Spleen (tissue), 7 donors: ENCODE data around the gene WARS2.

Source experiments
- POLR2A ChIP-seq, 3 donors: fragments of 450-650 bp; IDR thresholded peaks; one replicate each; pipeline ENCODE4 v1.5.1; 2017; ENCODE audit warnings: antibody characterized with exemption in 3 of 3, mild to moderate bottlenecking in 1 of 3
- POLR2AphosphoS5 ChIP-seq, 3 donors: sonication (generic); formaldehyde crosslinking; IDR thresholded peaks; one replicate each; pipeline ENCODE4 v1.5.1; 2017; ENCODE audit warnings: antibody characterized with exemption in 3 of 3
- TF ChIP-seq, protein P1 (sequence below), 11 experiments: fragments of 200-600 bp in 7 of 11; fragments of 450-650 bp in 4 of 11; sonication (generic) in 4 of 11; IDR thresholded peaks in 8 of 11; conservative IDR thresholded peaks in 3 of 11; 1 replicate in 7 of 11; 2 replicates in 4 of 11; pipeline versions ENCODE4 v1.4.0 to v1.8.0; 2016 to 2021; ENCODE audit warnings: antibody characterized with exemption in 11 of 11, inconsistent platforms in 4 of 11, mild to moderate bottlenecking in 1 of 11
- donor health status: DM: no; HTN: no; CAD: no; lungs with moderate emphysema.
- donor health status: DM: no; HTN: no; CAD: no.
- donor health status: DM: no; HTN: no; CAD: no.

GRCh38 chr1:119144813-119145212 is 4.4 kb upstream of the WARS2 start:
- TF ChIP-seq, protein P1, sequence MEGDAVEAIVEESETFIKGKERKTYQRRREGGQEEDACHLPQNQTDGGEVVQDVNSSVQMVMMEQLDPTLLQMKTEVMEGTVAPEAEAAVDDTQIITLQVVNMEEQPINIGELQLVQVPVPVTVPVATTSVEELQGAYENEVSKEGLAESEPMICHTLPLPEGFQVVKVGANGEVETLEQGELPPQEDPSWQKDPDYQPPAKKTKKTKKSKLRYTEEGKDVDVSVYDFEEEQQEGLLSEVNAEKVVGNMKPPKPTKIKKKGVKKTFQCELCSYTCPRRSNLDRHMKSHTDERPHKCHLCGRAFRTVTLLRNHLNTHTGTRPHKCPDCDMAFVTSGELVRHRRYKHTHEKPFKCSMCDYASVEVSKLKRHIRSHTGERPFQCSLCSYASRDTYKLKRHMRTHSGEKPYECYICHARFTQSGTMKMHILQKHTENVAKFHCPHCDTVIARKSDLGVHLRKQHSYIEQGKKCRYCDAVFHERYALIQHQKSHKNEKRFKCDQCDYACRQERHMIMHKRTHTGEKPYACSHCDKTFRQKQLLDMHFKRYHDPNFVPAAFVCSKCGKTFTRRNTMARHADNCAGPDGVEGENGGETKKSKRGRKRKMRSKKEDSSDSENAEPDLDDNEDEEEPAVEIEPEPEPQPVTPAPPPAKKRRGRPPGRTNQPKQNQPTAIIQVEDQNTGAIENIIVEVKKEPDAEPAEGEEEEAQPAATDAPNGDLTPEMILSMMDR (IDR thresholded peaks at IDR 0.05 in 8 of 11, conservative IDR thresholded peaks at IDR 0.05 in 3 of 11): no peak
- TF ChIP-seq POLR2AphosphoS5 (IDR thresholded peaks at IDR 0.05) (no peak), POLR2A (IDR thresholded peaks at IDR 0.05) (no peak)
